Measurements from ENCODE around the gene RITA1. TPM values are rescaled to one million over a fixed set of nuclear protein-coding genes. Genes with fewer than 3 reads are reported as not detected.

The RITA1 gene
- total RNA-seq, 1 donor from 2014 or later = 48.4 TPM

DNA sequence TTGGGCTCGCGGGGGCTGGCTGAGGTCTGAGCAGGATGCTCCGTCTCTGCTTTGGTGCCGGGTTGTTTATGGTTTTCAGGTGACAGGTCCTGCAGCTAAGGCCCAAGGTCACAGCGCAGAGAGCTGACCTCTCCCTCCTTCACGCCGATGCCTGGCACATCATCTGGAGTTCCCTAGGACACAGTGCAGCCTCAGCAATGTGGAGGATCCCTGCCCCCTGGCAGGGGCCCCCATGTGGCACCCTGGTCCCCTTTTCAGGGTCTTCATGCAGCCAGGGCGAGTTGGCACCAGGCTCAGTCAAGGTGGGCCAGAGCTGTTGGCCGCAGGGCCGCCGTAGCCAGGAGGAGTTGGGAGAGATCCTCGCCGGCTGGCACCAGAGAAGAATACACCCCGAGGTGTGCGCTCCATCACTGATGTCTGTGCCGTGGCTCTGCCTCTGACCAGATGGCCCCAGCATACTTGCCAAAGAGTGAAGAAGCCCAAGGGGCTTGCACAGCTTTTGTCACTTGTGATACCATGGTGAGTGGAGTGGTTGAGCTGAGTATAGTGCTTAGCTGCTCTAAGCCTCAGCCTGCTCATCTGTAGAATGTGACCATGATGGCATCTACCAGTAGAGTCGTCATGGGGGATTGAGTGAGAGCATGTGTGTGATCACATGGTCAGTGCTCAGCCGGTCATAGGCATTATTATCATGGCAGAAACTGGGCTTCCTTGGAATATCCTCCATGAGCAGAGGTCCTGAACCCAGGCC is 46.7 kb downstream of the RITA1 start:
- peaks cover 44 to 79% of the 10 kb centered on the region in 2 donors for H3K4me1 ChIP-seq
- no peak for TF ChIP-seq CTCF (IDR thresholded peaks at IDR 0.05)
- no peaks in the 10 kb centered on the region for H3K9me3 ChIP-seq
- H3K4me3 ChIP-seq = no peak overlapping the region
- no peak for DNase-seq (ENCODE audit: low spot score in 2 of 2)
- H3K27ac ChIP-seq = peak overlapping the region; percentile 94 to 95
- H3K36me3 ChIP-seq = peaks cover 20 to 37% of the 10 kb centered on the region in 2 donors
- intact Hi-C loops (cut with DNase I) = no loop called here
- no peaks in the 10 kb centered on the region for H3K27me3 ChIP-seq

GRCh38 chr12:113232840-113233585 is 47.5 kb downstream of the RITA1 start:
- Histone ChIP-seq H3K36me3 (peaks cover 20 to 31% of the 10 kb centered on the region in 2 donors), H3K27me3 (no peaks in the 10 kb centered on the region), H3K27ac (peak overlapping the region; percentile 94 to 95), H3K9me3 (no peaks in the 10 kb centered on the region), H3K4me1 (peaks cover 36 to 79% of the 10 kb centered on the region in 2 donors), H3K4me3 (peak overlapping the region; percentile 23 to 55)
- peak in 2 of 3 experiments; percentile 16 to 27 for TF ChIP-seq CTCF (IDR thresholded peaks at IDR 0.05)
- intact Hi-C loops (cut with DNase I) = no loop called here
- DNase-seq (ENCODE audit: low spot score in 2 of 2) = peak in 1 of 2 donors; percentile 89

- Histone ChIP-seq H3K27ac (peak overlapping the region; percentile 94 to 95), H3K36me3 (peaks cover 20 to 22% of the 10 kb centered on the region in 2 donors), H3K27me3 (no peaks in the 10 kb centered on the region), H3K4me3 (no peak overlapping the region), H3K4me1 (peaks cover 35 to 79% of the 10 kb centered on the region in 2 donors), H3K9me3 (no peaks in the 10 kb centered on the region)
- no peak for TF ChIP-seq CTCF (IDR thresholded peaks at IDR 0.05)
- peak in 1 of 2 donors; percentile 52 for DNase-seq (ENCODE audit: low spot score in 2 of 2)
- intact Hi-C loops (cut with DNase I) = no loop called here
Measured at GRCh38 chr12:113233967-113234366, 48.4 kb downstream of the RITA1 start.

- no peak for TF ChIP-seq CTCF (IDR thresholded peaks at IDR 0.05)
- H3K4me1 ChIP-seq = peaks cover 34 to 78% of the 10 kb centered on the region in 2 donors
- H3K36me3 ChIP-seq = peaks cover 18 to 20% of the 10 kb centered on the region in 2 donors
- intact Hi-C loops (cut with DNase I) = no loop called here
- no peak overlapping the region for H3K4me3 ChIP-seq
- H3K27ac ChIP-seq = peak overlapping the region; percentile 94 to 95
- DNase-seq (ENCODE audit: low spot score in 2 of 2) = no peak
- H3K27me3 ChIP-seq = no peaks in the 10 kb centered on the region
- H3K9me3 ChIP-seq = no peaks in the 10 kb centered on the region
Measured at GRCh38 chr12:113234483-113234882, 49.0 kb downstream of the RITA1 start.

- intact Hi-C loops (cut with DNase I) = no loop called here
- Histone ChIP-seq H3K27ac (peak overlapping the region; percentile 86 to 94), H3K9me3 (no peaks in the 10 kb centered on the region), H3K36me3 (peaks cover 5 to 13% of the 10 kb centered on the region in 2 donors), H3K4me3 (no peak overlapping the region), H3K4me1 (peaks cover 41 to 83% of the 10 kb centered on the region in 2 donors), H3K27me3 (no peaks in the 10 kb centered on the region)
- DNase-seq (ENCODE audit: low spot score in 2 of 2) = peak in 1 of 2 donors; percentile 64
- no peak for TF ChIP-seq CTCF (IDR thresholded peaks at IDR 0.05)
Measured at GRCh38 chr12:113235976-113236375, 50.5 kb downstream of the RITA1 start.

Data from ascending aorta (tissue), 2 donors.